ENCODE data around the gene CSGALNACT2.

GRCh38 chr10:43205681-43206390, 67.6 kb downstream of the CSGALNACT2 start:
- TF ChIP-seq CTCF (IDR thresholded peaks at IDR 0.05) (no peak), POLR2A (IDR thresholded peaks at IDR 0.05) (no peak)
